ENCODE results near the gene WEE2.

Gene WEE2

DNA sequence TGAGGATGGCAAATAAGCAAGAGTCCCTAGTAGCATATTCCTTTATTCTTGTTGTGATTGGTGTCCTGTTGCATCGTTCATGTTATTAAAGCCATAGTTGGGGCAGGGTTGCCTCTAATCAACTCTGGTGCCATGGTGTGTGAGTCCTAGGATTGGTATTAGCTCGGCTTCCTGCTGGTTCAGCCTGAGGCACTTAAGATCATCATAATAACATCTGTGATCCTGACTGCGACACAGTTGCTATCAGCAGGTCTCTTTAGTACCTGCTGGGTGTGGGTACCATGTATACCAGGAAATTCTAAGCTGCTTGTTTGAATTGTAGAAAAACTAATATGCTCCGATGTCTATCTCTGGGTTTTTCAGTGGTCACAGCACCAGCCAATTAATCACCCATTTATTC, 1.6 kb downstream of the WEE2 start:
- no peak for DNase-seq (ENCODE audit: low read depth in 2 of 2)
- TF ChIP-seq CTCF (IDR thresholded peaks at IDR 0.05; ENCODE audit: low read depth, low read length), result no peak
- no peak overlapping the region for H3K4me3 ChIP-seq (replicated peaks in 1 of 2; ENCODE audit: low read depth in 2 of 2, low read length in 2 of 2)

- DNase-seq (ENCODE audit: low read depth in 2 of 2), result no peak
- H3K4me3 ChIP-seq (replicated peaks in 1 of 2; ENCODE audit: low read depth in 2 of 2, low read length in 2 of 2), result no peak overlapping the region
- TF ChIP-seq CTCF (IDR thresholded peaks at IDR 0.05; ENCODE audit: low read depth, low read length), result no peak
Measured at GRCh38 chr7:141710301-141710700, 2.1 kb downstream of the WEE2 start.

GRCh38 chr7:141712603-141713255, 4.6 kb downstream of the WEE2 start:
- TF ChIP-seq CTCF (IDR thresholded peaks at IDR 0.05; ENCODE audit: low read depth, low read length), result no peak
- no peak for DNase-seq (ENCODE audit: low read depth in 2 of 2)

GRCh38 chr7:141713890-141714289, 5.7 kb downstream of the WEE2 start:
- H3K4me3 ChIP-seq (replicated peaks in 1 of 2; ENCODE audit: low read depth in 2 of 2, low read length in 2 of 2), result no peak overlapping the region
- no peak for TF ChIP-seq CTCF (IDR thresholded peaks at IDR 0.05; ENCODE audit: low read depth, low read length)
- no peak for DNase-seq (ENCODE audit: low read depth in 2 of 2)

More at GRCh38 chr7:141712603-141713255, 4.6 kb downstream of the WEE2 start:
- no peak overlapping the region for H3K4me3 ChIP-seq (replicated peaks in 1 of 2; ENCODE audit: low read depth in 2 of 2, low read length in 2 of 2)

DNA sequence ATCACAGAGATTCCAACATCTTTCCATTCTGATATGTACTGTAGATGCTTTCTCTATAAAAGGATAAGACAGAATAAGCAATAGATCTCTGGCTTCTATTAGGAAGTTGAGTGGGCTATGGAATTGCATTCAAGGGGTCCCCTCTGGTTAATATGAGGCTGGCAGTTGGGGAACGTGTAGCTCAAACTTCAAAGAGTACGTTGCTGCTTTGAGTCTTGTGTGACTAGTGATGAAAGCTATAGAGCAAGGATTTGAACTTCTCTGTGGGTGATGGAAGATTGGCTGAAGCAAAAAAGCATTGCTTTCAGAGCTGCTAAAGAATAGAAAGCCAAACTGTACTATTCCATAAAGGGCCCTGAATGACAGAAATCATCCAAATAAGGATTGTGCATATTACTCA, 6.4 kb downstream of the WEE2 start:
- no peak for DNase-seq (ENCODE audit: low read depth in 2 of 2)
- H3K4me3 ChIP-seq (replicated peaks in 1 of 2; ENCODE audit: low read depth in 2 of 2, low read length in 2 of 2), result no peak overlapping the region
- TF ChIP-seq CTCF (IDR thresholded peaks at IDR 0.05; ENCODE audit: low read depth, low read length), result no peak

GRCh38 chr7:141715018-141715417, 6.9 kb downstream of the WEE2 start:
- TF ChIP-seq CTCF (IDR thresholded peaks at IDR 0.05; ENCODE audit: low read depth, low read length), result no peak
- DNase-seq (ENCODE audit: low read depth in 2 of 2), result no peak
- H3K4me3 ChIP-seq (replicated peaks in 1 of 2; ENCODE audit: low read depth in 2 of 2, low read length in 2 of 2), result no peak overlapping the region

All from cardiac fibroblast (primary cell).